HG02852 (cell line): Measurements from ENCODE around the gene THADA.

Experiments used
- ATAC-seq: cut with Tn5 transposase; IDR thresholded peaks from one replicate; pipeline ENCODE4 v1.9.1; 2021; ENCODE audit warnings: mild to moderate bottlenecking, moderate library complexity; ENCODE audit not compliant: unreplicated experiment

THADA gene

DNA sequence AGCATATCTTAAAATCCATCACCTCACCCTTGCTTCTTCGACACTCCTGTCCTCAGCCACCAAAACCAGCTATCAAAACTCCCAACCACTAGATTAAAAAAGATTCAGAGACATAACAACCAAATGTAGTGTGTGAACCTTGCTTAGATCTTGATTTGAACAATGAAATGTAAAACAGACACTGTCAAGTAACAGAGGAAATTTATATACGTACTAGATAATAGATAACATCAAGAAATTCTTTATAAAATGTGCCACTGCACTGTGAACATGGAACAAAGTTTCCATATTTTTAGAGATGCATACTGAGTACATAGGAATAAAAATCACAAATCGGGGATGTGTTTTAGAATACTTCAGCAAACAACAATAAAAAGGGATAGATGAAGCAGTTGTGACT lies 86.0 kb downstream of the THADA start:
- ATAC-seq: no peak

DNA sequence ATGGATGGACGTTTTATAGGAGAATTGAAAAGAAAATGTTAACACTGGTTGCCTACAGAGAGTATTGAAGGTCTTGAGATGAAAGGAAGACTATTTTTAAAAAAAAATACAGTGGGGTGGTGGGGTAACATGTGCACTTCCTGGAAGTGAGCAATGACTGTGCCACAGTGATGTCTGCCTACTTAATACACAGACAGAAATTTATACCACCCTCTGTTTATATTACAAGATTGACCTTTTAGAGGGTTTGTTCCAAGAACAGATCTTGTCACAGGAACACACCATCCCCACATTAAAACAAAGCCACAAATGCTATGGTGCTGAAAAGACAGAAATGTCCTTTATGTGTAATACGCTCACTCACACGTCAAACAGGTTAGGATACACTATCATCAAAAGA lies 87.6 kb downstream of the THADA start:
- ATAC-seq: no peak

DNA sequence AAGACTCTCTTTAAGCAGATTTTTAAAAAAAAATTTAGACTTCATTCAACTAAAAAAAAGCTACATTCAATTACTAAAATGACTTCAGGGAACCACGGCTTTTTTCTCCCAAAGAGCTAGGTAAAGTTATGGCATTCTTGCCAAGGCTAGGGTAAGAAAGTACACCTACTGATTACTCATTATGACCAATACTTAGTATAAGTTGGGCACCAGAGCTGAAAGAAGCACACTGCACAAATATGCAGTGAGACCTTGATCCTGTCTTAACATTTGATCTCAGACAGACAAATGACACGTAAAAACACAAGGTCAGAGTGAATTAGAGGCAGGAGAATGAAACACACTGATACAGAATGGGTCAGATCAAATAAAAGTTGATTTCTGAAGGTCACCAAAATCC lies 88.7 kb downstream of the THADA start:
- no peak for ATAC-seq

DNA sequence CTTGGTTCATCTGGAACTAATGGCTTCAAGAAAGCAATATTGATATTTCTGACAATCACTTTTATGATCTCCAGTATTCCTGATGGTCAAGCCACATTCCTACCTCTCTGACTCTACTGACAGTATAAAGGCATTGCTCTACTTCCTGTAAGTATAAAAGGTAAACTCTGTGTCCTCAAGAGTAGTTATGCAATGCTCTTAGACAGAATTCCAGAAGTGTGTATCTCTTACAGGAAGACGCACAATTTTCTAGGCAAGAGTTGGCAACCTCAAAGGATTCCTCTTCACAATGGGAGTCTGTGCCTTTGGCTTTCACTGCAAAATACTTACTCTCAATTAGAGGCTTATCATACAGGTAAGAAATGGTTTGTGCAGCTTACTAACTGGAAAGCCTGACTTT lies 100.1 kb downstream of the THADA start:
- ATAC-seq: no peak

DNA sequence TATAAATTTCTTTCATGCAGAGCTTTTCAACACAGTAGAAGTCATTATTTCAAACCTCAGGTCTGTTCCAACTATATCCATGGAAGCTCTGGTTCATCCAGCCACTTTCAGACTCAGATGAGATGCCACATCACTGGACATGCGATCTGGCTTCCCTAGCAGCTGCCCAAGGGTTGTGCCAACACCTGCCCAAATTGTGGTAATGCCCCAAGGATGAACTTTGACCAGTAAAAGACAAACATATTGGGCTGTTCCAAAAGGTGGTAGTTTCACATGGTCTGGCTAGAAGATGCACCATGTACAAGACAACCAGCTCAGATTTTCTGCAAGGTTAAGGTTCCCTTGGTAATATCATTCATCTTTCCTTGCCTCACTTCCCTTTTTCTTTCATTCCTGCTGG lies 101.9 kb downstream of the THADA start:
- no peak for ATAC-seq

DNA sequence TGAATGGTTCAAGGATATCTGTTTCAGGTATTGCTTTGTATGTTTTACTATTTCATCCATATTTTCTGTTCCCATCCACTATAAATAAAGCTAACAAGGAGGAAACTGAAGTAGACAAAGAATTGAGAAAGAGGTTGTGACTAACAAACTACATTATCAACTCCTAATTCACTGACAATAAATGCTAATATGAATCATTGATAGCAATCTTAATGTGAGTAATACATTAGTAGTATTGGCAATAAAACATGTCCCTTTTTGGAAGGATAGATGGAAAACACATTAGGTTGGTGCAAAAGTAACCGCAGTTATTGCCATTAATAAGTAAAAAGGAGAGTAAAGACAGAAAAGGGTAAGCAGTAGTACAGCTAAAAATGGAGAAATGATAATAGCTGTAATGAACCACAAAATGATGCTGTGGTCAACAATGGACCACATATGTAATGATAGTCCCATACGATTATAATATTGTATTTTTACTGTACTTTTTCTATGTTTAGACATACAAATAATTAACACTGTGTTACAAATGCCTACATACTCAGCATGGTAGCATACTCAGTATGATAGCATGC lies 104.7 kb downstream of the THADA start:
- ATAC-seq: no peak

DNA sequence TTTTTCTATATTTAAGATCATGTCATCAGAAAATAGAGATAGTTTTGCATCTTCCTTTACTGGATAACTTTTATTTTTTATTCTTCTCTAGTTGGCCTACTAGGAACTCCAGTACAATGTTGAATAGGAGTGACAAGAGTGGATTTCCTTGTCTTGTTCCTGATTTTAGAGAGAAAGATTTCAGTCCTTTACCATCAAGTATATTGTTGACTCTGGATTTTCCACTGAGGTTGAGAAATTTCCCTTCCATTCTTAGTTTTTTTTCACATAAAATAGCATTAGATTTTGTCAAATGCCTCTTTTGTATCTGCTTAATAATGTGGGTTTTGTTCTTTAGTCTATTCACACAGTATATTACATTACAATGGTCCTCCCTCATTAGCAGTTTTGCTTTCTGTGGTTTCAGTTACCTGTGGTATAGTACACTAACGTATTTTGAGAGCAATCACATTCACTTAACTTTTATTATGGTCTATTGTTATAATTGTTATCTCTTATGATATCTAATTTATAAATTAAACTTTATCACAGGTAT lies 105.5 kb downstream of the THADA start:
- no peak for ATAC-seq

DNA sequence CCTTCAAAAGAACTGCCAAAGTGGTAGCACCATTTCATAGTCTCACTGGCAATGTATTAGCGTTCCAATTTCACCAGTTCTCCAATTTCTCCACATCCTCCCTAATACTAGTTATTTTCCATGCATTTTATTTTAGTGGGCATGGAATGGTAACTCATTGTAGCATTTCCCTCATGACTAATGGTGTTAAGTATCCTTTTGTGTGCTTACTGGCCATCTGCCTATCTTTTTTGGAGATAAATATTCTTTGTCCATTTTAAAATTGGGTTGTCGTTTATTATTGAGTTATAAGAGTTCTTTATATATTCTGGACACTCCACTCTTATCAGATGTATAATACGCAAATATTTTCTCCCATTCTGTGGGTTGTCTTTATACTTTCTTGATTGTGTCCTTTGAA lies 107.1 kb downstream of the THADA start:
- no peak for ATAC-seq

DNA sequence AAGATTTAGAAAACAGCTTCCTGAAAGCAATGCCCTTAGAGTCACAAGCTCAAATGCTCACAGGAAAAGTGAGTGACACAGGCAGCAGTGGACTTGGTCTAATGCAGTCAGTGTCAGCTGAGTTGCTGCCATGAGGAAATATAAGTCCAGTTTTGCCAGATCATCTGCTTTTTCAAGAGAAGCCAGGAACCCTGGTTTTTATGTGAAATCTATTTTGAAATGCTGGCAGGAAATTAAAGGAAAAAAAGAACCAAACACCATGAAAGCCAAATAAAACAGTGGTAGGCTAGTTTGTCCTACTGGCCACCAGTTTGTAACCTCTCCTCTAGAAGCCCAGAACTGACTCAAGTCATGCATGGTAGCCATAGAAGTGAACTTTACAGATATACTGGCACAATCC lies 109.2 kb downstream of the THADA start:
- no peak for ATAC-seq

DNA sequence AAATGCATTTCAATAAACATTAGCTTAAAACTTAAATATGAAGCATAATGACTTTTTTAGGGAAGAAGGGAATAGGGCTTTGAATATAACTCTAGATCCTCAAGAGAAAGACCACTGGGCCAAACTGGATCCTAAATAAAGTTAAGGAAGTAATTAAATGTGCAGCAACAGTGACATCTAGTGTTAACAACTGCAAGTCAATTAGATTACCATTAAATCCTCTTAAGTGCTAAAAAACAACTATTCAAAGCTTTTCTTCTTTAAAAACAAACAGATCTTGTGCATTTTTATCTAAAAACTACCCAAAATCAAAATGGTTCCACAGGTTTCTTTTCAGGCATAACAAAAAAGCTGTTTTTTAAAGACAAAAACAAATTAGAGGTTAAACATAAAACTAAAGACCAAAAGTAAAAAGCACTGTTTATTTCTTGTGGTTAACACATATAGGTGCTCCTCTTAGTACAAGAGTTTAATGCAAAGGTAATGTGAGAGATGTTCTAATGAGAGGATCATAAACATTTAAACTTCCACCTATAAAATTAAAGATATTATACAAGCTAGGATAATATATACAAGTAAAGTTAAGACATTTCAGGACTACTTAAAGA lies 111.4 kb downstream of the THADA start:
- ATAC-seq: no peak

DNA sequence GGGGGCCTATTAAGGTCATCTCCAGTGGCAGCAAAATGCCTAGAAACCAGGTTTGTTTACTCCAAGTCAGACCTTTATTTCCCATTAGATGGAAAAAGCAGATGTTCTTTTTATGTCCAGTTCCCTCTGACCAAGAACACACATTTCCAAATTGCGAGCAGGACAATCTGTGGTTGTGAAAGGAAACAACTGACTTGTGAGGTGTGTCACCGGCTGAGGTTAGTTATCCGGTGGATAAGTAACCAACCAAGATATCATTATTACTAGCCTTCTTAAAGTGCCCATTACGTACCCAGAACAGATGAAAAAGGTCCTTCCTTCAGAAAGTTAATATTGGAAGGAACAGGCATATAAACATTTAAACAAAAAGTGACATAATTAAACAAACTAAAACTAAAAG lies 112.9 kb downstream of the THADA start:
- ATAC-seq: no peak

DNA sequence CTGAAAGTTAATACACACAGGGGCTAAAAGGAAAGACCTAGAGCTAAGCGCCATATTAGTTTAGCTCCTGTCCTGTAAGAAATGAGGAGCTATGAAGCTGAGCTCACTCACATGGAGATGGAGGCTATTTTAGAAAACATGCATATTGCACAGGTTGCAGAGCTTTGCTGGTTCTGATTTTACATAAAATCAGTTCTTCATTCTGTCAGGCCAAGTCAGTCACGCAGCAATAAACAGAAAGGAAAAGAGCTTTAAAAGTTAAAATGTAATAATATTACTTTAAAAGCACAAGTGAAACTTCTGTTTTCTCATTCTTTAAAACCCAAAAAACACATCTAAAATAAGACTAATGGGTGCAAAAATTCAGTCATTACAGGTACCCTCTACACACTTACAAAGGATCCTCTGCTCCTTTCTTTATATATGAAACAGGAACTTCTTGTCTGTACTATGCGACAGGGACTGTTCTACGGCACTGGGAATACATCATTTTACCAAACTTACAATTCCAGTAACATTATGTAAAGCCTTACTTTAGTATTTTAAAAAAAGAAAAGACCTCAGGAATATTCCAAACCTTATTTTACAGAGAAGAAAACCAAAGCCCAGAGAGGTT lies 113.8 kb downstream of the THADA start:
- no peak for ATAC-seq

DNA sequence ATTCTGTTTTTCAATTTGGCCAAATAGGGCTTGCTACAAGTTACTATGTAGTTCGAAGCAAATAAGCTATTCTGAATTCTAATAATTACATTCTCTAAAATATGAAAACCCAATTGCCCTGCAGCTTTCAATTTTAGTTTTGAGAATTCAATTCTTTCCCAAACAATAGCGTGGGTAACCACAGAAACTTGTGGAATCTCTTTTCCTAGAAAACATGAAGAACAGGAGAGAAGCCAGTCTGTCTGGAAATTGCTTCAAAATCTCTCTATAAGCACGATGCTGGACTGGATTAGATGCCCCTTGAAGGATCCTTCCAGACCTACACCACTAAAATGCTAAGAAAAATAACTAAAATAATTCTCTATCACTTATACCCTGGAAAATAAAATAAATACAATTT lies 115.0 kb downstream of the THADA start:
- ATAC-seq: no peak

DNA sequence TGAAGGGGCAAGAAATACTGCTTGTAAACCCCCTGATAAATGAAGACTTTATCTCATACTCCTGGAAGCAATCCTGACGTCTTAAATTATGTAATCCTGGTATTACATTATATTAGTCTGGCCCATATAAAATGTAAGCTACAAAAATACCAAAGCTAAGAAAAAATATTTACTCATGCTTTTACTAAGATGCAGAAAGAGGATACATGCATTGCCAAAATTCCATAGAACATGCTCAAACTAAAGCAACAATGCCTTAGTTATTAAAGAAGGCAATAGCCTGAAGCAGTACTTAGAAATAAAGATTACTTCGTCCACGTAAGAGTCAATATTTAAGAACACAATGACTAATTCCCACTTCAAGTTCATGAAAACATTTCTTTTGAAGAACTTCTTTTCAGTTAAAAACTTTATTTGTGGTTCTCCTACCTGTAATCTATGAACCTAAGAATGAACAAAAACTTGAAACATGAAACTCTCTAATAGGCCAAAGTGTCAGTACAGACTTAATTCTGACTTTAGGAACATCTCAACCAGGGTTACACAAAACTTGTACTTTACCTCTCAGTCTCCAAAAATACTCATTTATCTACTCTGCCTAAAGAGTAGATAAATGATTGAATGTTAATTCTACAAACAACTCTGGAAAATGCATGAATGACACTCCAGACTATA lies 117.3 kb downstream of the THADA start:
- no peak for ATAC-seq

DNA sequence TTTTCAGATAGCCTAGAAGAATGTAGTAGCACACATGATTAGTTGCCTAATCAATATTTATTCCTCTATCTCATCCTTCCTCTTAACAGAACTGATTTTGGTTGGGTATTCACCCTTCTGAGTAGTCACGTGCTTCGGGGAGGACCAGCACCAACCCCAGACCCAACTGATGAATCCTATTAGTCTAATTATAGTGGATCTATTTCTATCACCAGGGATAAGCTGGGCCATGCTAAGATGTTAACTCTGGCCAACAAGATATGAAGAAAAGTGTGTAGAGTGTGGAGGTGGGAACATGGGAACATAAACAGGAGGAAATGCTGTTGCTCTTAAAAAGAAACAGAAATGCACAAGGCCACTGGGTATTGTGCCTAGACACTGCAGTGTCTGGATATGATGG lies 119.9 kb downstream of the THADA start:
- ATAC-seq: no peak

DNA sequence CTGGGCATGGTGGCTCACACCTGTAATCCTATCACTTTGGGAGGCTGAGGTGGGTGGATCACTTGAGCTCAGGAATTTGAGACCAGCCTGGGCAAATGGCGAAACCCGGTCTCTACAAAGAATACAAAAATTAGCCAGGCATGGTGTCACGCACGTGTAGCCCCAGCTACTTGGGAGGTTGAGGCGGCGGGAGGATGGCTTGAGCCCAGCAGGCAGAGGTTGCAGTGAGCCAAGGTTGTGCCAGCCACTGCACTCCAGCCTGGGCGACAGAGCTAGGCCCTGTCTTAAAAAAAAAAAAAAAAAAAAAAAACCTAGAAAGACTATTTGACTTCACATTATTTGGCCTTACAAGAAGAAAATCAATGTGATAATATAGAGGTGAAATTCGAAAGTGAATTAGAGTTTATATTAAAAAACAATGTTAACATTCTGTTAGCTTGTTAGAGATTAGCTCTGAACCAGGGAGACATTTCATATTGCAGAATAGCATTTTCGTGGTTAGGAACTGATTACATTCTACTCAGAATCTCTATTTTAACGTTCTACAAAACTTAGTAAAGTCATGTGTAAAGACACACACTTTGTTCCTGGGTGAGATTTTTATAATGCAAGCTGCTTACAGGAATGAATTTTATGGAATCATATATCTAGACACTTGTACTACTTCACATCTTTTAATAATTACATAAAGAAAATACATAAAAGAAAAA lies 120.5 kb downstream of the THADA start:
- no peak for ATAC-seq

DNA sequence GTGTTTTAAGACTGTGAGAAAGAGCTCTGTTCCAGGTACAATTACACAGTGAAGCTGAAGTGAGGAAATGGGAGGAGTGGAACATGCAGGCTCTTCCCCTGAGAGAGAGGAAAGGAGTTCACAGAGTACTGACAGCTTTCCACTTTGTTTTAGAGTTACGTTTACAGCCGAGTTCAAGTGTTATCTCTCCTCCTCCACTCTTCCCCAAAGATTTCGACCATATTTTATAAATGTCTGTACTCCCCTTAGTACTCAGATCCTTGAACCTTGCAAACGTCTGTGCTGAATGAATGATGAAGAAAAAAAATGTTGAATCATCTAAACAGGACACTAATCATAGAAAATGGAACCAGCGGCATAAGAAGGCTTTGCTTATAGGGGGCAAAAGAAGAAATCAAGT lies 121.6 kb downstream of the THADA start:
- ATAC-seq: no peak

DNA sequence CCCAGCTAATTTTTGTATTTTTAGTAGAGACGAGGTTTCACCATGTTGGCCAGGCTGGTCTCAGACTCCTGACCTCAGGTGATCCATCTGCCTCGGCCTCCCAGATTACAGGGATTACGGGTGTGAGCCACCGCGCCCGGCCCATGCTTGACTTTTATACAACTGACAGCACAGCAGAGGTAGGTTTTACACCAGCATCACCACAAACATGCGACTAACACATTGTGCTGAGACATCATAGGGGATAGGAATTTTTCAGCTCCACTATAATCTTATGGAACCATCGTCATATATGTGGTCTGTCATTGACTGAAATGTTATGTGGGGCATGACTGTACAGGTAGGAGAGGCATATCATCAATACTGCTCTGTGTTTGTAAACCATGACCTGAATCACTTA lies 122.1 kb downstream of the THADA start:
- ATAC-seq: no peak

DNA sequence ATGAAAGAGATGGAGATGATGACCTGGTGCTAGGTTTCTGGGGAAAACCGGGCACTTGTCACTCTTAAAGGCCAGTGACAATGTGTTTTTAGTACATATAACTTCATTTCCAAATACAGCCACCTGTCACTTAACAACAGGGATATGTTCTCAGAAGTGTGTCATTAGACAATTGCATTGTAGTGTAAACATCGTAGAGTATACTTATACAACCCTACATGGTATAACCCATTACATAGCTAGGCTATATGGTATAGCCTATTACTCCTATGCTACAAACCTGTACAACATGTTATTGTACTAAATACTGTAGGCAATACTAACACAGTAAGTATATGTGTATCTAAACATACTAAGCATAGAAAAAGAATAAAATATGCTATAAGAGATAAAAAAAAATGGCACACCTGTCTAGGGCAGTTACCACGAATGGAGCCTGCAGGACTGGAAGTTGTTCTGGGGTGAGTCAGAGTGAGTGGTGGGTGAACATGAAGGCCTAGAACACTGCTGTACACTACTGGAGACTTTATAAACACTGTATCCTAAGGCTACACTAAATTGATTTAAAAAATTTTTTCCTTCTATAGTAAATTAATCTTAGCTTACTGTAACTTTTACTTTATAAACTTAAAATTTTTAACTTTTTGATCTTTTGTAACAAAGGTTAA lies 123.2 kb downstream of the THADA start:
- ATAC-seq: no peak

DNA sequence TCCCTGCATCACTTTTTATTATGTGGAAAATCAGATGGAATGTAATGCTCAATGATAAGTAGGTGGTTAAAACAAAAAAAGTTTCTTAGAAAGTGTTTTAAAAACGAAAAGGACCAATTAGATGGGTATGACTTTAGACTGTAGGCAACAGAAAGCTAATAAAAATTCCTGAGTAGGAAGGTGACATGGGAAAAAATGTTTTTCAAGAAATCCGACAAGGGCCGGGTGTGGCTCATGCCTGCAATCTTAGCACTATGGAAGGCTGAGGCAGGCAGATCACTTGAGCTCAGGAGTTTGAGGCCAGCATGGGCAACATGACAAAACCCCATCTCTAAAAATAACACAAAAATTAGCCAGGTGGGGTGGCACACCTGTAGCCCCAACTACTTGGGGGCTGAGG lies 126.1 kb downstream of the THADA start:
- no peak for ATAC-seq

DNA sequence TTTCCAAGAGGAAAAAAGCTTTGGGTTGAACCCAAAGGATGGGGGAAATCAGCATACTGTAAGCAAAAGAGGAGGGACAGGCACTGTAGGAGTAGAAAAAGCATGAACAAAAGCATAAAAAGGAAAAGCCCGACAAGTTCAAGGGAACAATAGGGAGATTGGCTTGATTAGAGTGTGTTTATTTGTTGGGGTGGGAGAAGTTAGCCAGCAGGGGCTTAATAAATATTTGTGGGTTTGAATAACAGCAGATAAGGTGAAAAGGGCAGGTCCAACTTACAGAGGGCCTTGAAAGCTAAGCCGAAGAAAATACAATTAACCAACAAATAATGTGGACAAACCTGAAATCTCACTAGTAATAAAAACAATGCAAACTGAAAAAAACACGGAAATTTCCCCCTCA lies 126.7 kb downstream of the THADA start:
- ATAC-seq: no peak
